ENCODE data around the gene ADGRL2.

GRCh38 chr1:82030830-82031229, 230.1 kb downstream of the ADGRL2 start:
- TF ChIP-seq EZH2 (IDR thresholded peaks at IDR 0.05; ENCODE audit: borderline replicate concordance, low read depth, low read length, severe bottlenecking) (no peak), CTCF (IDR thresholded peaks at IDR 0.05; ENCODE audit: borderline replicate concordance, extremely low read depth, low read length, poor library complexity, severe bottlenecking) (no peak)

Measured in DND-41 (cell line).